HepG2 (cell line): ENCODE measurements around the gene ZCCHC10. TPM values are rescaled to one million over a fixed set of nuclear protein-coding genes. Genes with fewer than 3 reads are reported as not detected.

Experiments
- CCAR2 ChIP-seq: fragments of 200-400 bp; formaldehyde crosslinking; optimal IDR thresholded peaks from 2 replicates; pipeline ENCODE3; 2018; ENCODE audit warnings: low read depth, mild to moderate bottlenecking, low read length, moderate library complexity
- CSRNP1 ChIP-seq: sonication (generic); formaldehyde crosslinking; IDR thresholded peaks from 2 replicates; pipeline ENCODE4 v1.8.1; 2023; ENCODE audit warnings: mild to moderate bottlenecking, missing genetic modification reagents
- ELF1 ChIP-seq: sonication (generic); formaldehyde crosslinking; IDR thresholded peaks from 2 replicates; pipeline ENCODE4 v1.4.0; 2020; ENCODE audit warnings: missing genetic modification reagents
- KLF9 ChIP-seq: IDR thresholded peaks from 2 replicates; pipeline ENCODE4 v1.6.1; 2016; ENCODE audit warnings: low read depth
- RBAK ChIP-seq: sonication (generic); formaldehyde crosslinking; IDR thresholded peaks from 2 replicates; pipeline ENCODE4 v1.5.1; 2020; ENCODE audit warnings: mild to moderate bottlenecking, missing genetic modification reagents
- SMARCC2 ChIP-seq: fragments of 450-650 bp; IDR thresholded peaks from 2 replicates; pipeline ENCODE4 v1.6.1; 2017; ENCODE audit warnings: antibody characterized with exemption, mild to moderate bottlenecking
- UBTF ChIP-seq: sonication (generic); formaldehyde crosslinking; IDR thresholded peaks from 2 replicates; pipeline ENCODE4 v1.4.0; 2020; ENCODE audit warnings: mild to moderate bottlenecking, missing genetic modification reagents
- ZBTB44 ChIP-seq: sonication (generic); formaldehyde crosslinking; IDR thresholded peaks from 2 replicates; pipeline ENCODE4 v1.4.0; 2020; ENCODE audit warnings: missing genetic modification reagents
- ZHX2 ChIP-seq, 2 experiments: sonication (generic) in 1 of 2; formaldehyde crosslinking in 1 of 2; IDR thresholded peaks; 2 replicates each; pipeline versions ENCODE4 v1.6.1 to v1.9.0; 2014 to 2022; ENCODE audit warnings: antibody characterized with exemption in 1 of 2, borderline replicate concordance in 1 of 2, inconsistent platforms in 1 of 2, low read depth in 1 of 2, missing genetic modification reagents in 1 of 2
- ZNF280B ChIP-seq: sonication (generic); formaldehyde crosslinking; IDR thresholded peaks from 2 replicates; pipeline ENCODE4 v1.5.0; 2020; ENCODE audit warnings: missing genetic modification reagents, mild to moderate bottlenecking, borderline replicate concordance
- ZNF329 ChIP-seq: sonication (generic); formaldehyde crosslinking; IDR thresholded peaks from 2 replicates; pipeline ENCODE4 v1.9.0; 2021; ENCODE audit warnings: low read depth, mild to moderate bottlenecking, missing genetic modification reagents
- ZNF747 ChIP-seq: sonication (generic); formaldehyde crosslinking; IDR thresholded peaks from 2 replicates; pipeline ENCODE4 v1.8.1; 2023; ENCODE audit warnings: missing genetic modification reagents, mild to moderate bottlenecking, borderline replicate concordance
- ZSCAN12 ChIP-seq: sonication (generic); formaldehyde crosslinking; IDR thresholded peaks from 2 replicates; pipeline ENCODE4 v1.9.0; 2021; ENCODE audit warnings: mild to moderate bottlenecking, missing genetic modification reagents
- ZSCAN30 ChIP-seq: sonication (generic); formaldehyde crosslinking; IDR thresholded peaks from 2 replicates; pipeline ENCODE4 v1.5.0; 2020; ENCODE audit warnings: mild to moderate bottlenecking, missing genetic modification reagents
- polyA plus RNA-seq, 8 experiments: library from polyadenylated mRNA; depleted of rRNA in 3 of 8; stranded (reverse) in 7 of 8; unstranded in 1 of 8; fragments of >200 nt; fragmentation: Illumina TruSeq in 4 of 8; extraction: Trizol in 4 of 8; gene quantifications; 2 replicates each; pipeline versions ENCODE4 v1.2.1 to v1.2.3, GENCODE V29; 2011 to 2016; ENCODE audit warnings: low read depth in 4 of 8, missing spikeins in 1 of 8, mixed read lengths in 1 of 8; ENCODE audit not compliant: insufficient read depth in 1 of 8
- total RNA-seq, 5 experiments: library from RNA; depleted of rRNA; stranded (reverse); fragments of >200 nt; fragmentation: Illumina TruSeq; extraction: Trizol; gene quantifications; 2 replicates each; pipeline ENCODE4 v1.2.3, GENCODE V29; 2016; ENCODE audit warnings: low read depth in 1 of 5

ZCCHC10 gene
- total and polyA plus RNA-seq, 2 of the 13 experiments (the other 11 are each of a cell fraction or from before 2014, with no cell fraction given) = 40.7 to 48.2 TPM

- TF ChIP-seq ZNF280B (CRISPR knock-in tag) (no peak), ELF1 (CRISPR knock-in tag) (no peak), RBAK (CRISPR knock-in tag) (no peak), ZNF329 (no peak), ZSCAN12 (CRISPR knock-in tag) (no peak), ZNF747 (CRISPR knock-in tag) (no peak), CSRNP1 (CRISPR knock-in tag) (0 out of 2 replicates have a peak, but pooled peaks have one; percentile 57), SMARCC2 (no peak; the same call in 1 of the 2 replicates), CCAR2 (no peak), ZHX2 (IDR thresholded peaks at IDR 0.05; ENCODE audit: low read depth) (no peak), ZHX2 (CRISPR knock-in tag; IDR thresholded peaks at IDR 0.05; ENCODE audit: borderline replicate concordance) (peak; percentile 40; the same call in 1 of the 2 replicates), ZBTB44 (CRISPR knock-in tag) (no peak), UBTF (CRISPR knock-in tag) (no peak), KLF9 (CRISPR knock-in tag) (no peak), ZSCAN30 (CRISPR knock-in tag) (no peak)
These were observed 23.3 kb upstream of the ZCCHC10 start (continued) for GRCh38 chr5:133049726-133050048.
